ENCODE results near the gene NREP. TPM values are rescaled to one million over a fixed set of nuclear protein-coding genes. Genes with fewer than 3 reads are reported as not detected.
"Not testable (repeated sequence)": the region's sequence is repeated elsewhere in the genome, so short reads cannot be mapped to it uniquely, and the experiment has no call there.

The NREP gene
- total and polyA plus RNA-seq, 4 experiments from 2014 or later: 0.25 to 0.80 (median 0.38) TPM

DNA sequence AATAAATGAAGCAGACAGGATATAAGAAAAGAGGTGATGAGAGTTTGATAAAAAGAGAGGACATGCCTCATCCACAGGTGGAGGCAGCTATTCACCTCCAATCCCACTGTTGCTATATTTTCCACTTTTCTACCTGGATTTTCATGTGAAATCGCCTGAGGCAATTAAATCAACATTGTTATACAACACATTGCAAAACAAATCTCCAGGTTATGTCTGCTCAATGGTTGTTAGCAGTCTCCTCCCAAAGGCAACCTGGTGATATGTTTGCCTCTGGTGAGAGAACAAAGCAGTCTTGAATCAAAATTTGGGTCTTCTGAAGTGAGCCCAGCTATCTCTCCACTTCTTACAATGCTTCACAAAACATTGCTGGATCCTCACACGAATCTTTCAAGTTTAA is 30.0 kb downstream of the NREP start:
- H3K27me3 ChIP-seq (ENCODE audit: insufficient read depth, low read length): no peaks in the 10 kb centered on the region
- intact Hi-C loops (cut with micrococcal nuclease): no loop called here
- H3K4me1 ChIP-seq (ENCODE audit: insufficient read depth, low read length): no peaks in the 10 kb centered on the region
- CTCF ChIA-PET (ENCODE audit: partially characterized antibody): no interaction called here
- H3K27ac Mint-ChIP-seq: no peak overlapping the region
- H3K27me3 Mint-ChIP-seq: no peaks in the 10 kb centered on the region
- H3K4me3 ChIP-seq (ENCODE audit: low read length in 2 of 2): no peak overlapping the region
- H3K4me3 Mint-ChIP-seq: no peak overlapping the region
- no peaks in the 10 kb centered on the region for H3K4me1 Mint-ChIP-seq
- H3K36me3 ChIP-seq (ENCODE audit: insufficient read depth, low read length): no peaks in the 10 kb centered on the region
- H3K36me3 Mint-ChIP-seq: no peaks in the 10 kb centered on the region
- no peaks in the 10 kb centered on the region for H3K9me3 Mint-ChIP-seq
- H3K9me3 ChIP-seq (ENCODE audit: control insufficient read depth in 1 of 2, low read length in 2 of 2): no peaks in the 10 kb centered on the region
- H3K27ac ChIP-seq (ENCODE audit: low read depth, low read length): no peak overlapping the region
- POLR2A ChIA-PET (ENCODE audit: partially characterized antibody): no interaction called here
- no peak for DNase-seq

DNA sequence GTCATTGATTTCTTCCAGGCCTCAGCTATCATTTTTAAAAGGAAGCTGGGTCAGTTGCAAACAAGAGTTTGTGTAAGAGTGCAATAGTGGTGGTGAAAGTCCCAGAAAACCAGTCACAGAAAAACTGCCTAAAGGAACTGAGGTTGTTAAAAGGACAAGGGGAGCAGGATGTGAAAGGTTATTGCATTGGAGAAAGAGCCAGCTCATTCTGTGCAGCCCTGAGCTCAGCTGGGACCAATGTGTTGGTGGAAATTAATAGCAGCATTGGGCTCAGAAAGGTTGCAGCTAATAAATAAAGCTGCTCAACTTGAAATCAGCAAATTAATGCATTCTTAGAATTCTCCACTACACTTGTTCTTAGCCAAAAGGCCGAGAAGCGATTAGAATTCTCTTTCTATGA is 34.9 kb downstream of the NREP start:
- Histone ChIP-seq H3K4me3 (ENCODE audit: low read length in 2 of 2) (no peak overlapping the region), H3K36me3 (ENCODE audit: insufficient read depth, low read length) (no peaks in the 10 kb centered on the region), H3K27ac (ENCODE audit: low read depth, low read length) (no peak overlapping the region), H3K9me3 (ENCODE audit: control insufficient read depth in 1 of 2, low read length in 2 of 2) (no peaks in the 10 kb centered on the region), H3K27me3 (ENCODE audit: insufficient read depth, low read length) (no peaks in the 10 kb centered on the region), H3K4me1 (ENCODE audit: insufficient read depth, low read length) (no peaks in the 10 kb centered on the region)
- ChIA-PET POLR2A (ENCODE audit: partially characterized antibody) (no interaction called here), CTCF (ENCODE audit: partially characterized antibody) (no interaction called here)
- DNase-seq: no peak
- Mint-ChIP-seq H3K27me3 (peaks cover 3 to 5% of the 10 kb centered on the region in 2 donors), H3K4me3 (no peak overlapping the region), H3K4me1 (no peaks in the 10 kb centered on the region), H3K36me3 (no peaks in the 10 kb centered on the region), H3K9me3 (peaks cover 0 to 3% (median 2%) of the 10 kb centered on the region in 8 donors), H3K27ac (no peak overlapping the region)
- intact Hi-C loops (cut with micrococcal nuclease): no loop called here

DNA sequence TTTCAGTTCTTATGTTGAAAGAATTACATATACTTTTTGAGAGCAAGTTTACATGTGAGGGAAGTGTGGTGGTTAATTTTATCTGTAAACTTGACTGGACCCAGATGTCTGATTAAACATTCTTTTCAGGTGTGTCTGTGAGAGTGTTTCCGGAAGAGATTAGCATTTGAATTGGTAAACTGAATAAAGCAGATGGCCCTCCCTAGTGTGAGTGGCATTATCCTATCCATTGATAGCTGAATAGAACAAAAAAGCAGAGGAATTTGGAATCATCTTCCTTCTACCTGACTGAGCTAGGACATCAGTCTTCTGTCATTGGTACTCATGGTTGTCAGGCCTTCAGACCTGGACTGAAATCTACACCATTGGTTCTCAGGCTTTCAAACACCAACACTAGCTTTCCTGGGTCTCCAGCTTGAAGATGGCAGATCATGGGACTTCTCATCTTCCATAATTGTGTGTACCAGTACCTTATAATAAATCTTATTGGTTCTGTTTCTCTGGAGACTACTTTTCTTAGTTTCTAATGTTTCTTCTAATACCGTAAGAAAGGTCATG is 36.6 kb downstream of the NREP start:
- no peak overlapping the region for H3K4me3 ChIP-seq (ENCODE audit: low read length in 2 of 2)
- Mint-ChIP-seq H3K27me3 (peaks cover 3 to 6% of the 10 kb centered on the region in 2 donors), H3K4me1 (no peaks in the 10 kb centered on the region), H3K36me3 (no peaks in the 10 kb centered on the region), H3K9me3 (peaks cover 0 to 10% (median 2%) of the 10 kb centered on the region in 8 donors), H3K27ac (no peak overlapping the region), H3K4me3 (no peak overlapping the region)
- H3K27ac ChIP-seq (ENCODE audit: low read depth, low read length): no peak overlapping the region
- no peaks in the 10 kb centered on the region for H3K4me1 ChIP-seq (ENCODE audit: insufficient read depth, low read length)
- CTCF ChIA-PET (ENCODE audit: partially characterized antibody): no interaction called here
- no peaks in the 10 kb centered on the region for H3K27me3 ChIP-seq (ENCODE audit: insufficient read depth, low read length)
- H3K9me3 ChIP-seq (ENCODE audit: control insufficient read depth in 1 of 2, low read length in 2 of 2): no peaks in the 10 kb centered on the region
- POLR2A ChIA-PET (ENCODE audit: partially characterized antibody): no interaction called here
- intact Hi-C loops (cut with micrococcal nuclease): no loop called here
- no peak for DNase-seq
- no peaks in the 10 kb centered on the region for H3K36me3 ChIP-seq (ENCODE audit: insufficient read depth, low read length)

DNA sequence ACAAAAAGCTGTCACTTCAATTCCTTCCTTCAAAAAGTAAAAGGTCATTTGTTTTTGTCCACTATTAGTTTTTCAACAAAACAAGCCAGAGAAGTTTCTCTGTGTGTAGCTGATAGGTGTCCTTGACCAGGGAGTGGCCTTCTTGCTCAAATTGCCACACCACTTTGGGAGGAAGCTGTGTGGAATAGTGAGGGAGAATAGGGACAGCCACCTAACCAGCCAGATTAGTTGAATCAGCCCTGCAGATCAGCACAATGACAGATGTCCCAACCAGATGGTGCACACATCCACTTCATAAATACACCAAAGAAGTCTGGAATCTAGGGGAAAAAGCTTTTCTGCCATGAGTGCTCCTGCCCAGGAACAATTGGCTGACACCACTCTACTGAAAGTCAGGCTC is 37.2 kb downstream of the NREP start:
- H3K27me3 ChIP-seq (ENCODE audit: insufficient read depth, low read length): no peaks in the 10 kb centered on the region
- no peak overlapping the region for H3K27ac Mint-ChIP-seq
- no peaks in the 10 kb centered on the region for H3K9me3 ChIP-seq (ENCODE audit: control insufficient read depth in 1 of 2, low read length in 2 of 2)
- ChIA-PET CTCF (ENCODE audit: partially characterized antibody) (no interaction called here), POLR2A (ENCODE audit: partially characterized antibody) (no interaction called here)
- intact Hi-C loops (cut with micrococcal nuclease): no loop called here
- H3K27me3 Mint-ChIP-seq: peaks cover 6 to 7% of the 10 kb centered on the region in 2 donors
- no peaks in the 10 kb centered on the region for H3K36me3 ChIP-seq (ENCODE audit: insufficient read depth, low read length)
- no peak for DNase-seq
- H3K4me3 Mint-ChIP-seq: no peak overlapping the region
- H3K27ac ChIP-seq (ENCODE audit: low read depth, low read length): no peak overlapping the region
- H3K4me3 ChIP-seq (ENCODE audit: low read length in 2 of 2): no peak overlapping the region
- no peaks in the 10 kb centered on the region for H3K4me1 Mint-ChIP-seq
- H3K4me1 ChIP-seq (ENCODE audit: insufficient read depth, low read length): no peaks in the 10 kb centered on the region
- no peaks in the 10 kb centered on the region for H3K36me3 Mint-ChIP-seq
- H3K9me3 Mint-ChIP-seq: peaks cover 0 to 17% (median 6%) of the 10 kb centered on the region in 8 donors

DNA sequence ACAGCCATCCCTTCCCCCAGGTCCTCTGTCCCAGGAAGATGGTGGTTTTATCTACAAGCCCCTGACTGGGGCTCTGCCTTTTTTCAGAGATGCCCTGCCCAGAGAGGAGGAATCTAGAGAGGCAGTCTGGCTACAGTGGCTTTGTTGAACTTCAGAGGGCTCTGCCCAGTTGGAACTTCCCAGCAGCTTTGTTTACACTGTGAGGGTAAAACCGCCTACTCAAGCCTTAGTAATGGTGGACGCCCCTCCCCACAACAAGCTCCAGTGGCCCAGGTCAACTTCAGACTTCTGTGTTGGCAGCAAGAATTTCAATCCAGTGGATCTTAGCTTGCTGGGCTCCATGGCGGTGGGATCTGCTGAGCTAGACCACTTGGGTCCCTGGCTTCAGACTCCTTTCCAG is 40.2 kb downstream of the NREP start:
- H3K36me3 Mint-ChIP-seq; H3K4me3 ChIP-seq (ENCODE audit: low read length in 2 of 2); intact Hi-C loops (cut with micrococcal nuclease); H3K4me1 Mint-ChIP-seq; POLR2A ChIA-PET (ENCODE audit: partially characterized antibody); H3K27me3 ChIP-seq (ENCODE audit: insufficient read depth, low read length); CTCF ChIA-PET (ENCODE audit: partially characterized antibody); H3K36me3 ChIP-seq (ENCODE audit: insufficient read depth, low read length); H3K4me3 Mint-ChIP-seq; H3K27ac Mint-ChIP-seq; H3K9me3 ChIP-seq (ENCODE audit: control insufficient read depth in 1 of 2, low read length in 2 of 2); H3K4me1 ChIP-seq (ENCODE audit: insufficient read depth, low read length); H3K27ac ChIP-seq (ENCODE audit: low read depth, low read length); DNase-seq: not testable (repeated sequence)
- H3K27me3 Mint-ChIP-seq: peaks cover 7 to 11% of the 10 kb centered on the region in 2 donors
- peaks cover 3 to 42% (median 18%) of the 10 kb centered on the region in 8 donors for H3K9me3 Mint-ChIP-seq

DNA sequence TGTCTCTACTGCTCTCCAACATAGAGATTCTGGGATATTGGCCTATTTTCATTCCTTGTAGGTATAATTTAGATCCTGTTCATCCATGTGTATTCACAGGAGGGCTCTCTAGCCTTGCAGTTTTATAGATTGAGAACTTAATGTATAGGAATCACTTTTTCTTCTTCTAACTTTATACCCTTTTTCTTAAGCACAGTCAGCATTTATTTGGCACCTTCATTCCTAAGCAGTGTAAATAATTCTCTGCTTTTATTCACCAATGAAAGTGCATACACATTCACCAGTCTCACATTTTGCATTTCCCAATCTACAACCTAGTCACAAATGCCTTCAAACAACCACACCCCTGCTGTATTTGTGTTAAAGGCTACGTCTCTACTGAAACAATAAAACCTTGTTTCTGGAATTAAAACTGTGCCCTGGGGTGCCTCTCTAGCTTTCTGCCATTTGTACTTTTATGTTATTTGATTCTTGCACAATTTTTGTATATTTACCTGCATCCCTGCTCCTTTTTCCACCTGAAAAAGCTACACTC is 49.3 kb downstream of the NREP start:
- peaks cover 0 to 1% of the 10 kb centered on the region in 2 donors for H3K27me3 Mint-ChIP-seq

DNA sequence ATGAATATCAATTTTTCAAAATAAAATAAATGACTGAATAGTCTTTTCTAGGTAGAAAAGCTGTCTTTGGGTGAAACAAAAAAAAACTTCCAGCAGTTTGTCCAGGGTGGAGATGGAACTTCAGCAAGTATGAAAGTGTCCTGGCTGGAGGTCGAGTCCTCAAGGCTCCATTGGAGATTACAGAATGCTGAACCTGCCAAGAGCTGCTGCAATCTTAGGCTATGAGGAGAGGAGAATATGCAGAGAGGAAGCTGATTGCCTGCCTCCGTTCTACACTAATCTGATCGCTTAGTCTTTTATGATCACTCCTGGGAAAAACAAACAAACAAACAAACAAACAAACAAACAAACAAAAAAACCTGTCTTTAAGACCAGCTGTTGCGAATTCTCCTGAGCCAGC is 50.6 kb downstream of the NREP start:
- H3K4me1 ChIP-seq (ENCODE audit: insufficient read depth, low read length): no peaks in the 10 kb centered on the region
- POLR2A ChIA-PET (ENCODE audit: partially characterized antibody): no interaction called here
- H3K27me3 ChIP-seq (ENCODE audit: insufficient read depth, low read length): no peaks in the 10 kb centered on the region
- no peak overlapping the region for H3K4me3 ChIP-seq (ENCODE audit: low read length in 2 of 2)
- DNase-seq: no peak
- peak overlapping the region in 1 of 8 donors; percentile 66 for H3K4me3 Mint-ChIP-seq
- no peaks in the 10 kb centered on the region for H3K9me3 ChIP-seq (ENCODE audit: control insufficient read depth in 1 of 2, low read length in 2 of 2)
- peaks cover 0 to 4% (median 1%) of the 10 kb centered on the region in 4 donors for H3K4me1 Mint-ChIP-seq
- H3K36me3 Mint-ChIP-seq: no peaks in the 10 kb centered on the region
- H3K27ac ChIP-seq (ENCODE audit: low read depth, low read length): no peak overlapping the region
- CTCF ChIA-PET (ENCODE audit: partially characterized antibody): no interaction called here
- H3K36me3 ChIP-seq (ENCODE audit: insufficient read depth, low read length): no peaks in the 10 kb centered on the region
- H3K27ac Mint-ChIP-seq: no peak overlapping the region
- intact Hi-C loops (cut with micrococcal nuclease): no loop called here
- H3K27me3 Mint-ChIP-seq: peaks cover 0 to 2% of the 10 kb centered on the region in 2 donors
- peaks cover 0 to 2% (median 0%) of the 10 kb centered on the region in 8 donors for H3K9me3 Mint-ChIP-seq

More for the DNA sequence above, 49.3 kb downstream of the NREP start:
- Histone ChIP-seq H3K9me3 (ENCODE audit: control insufficient read depth in 1 of 2, low read length in 2 of 2) (no peaks in the 10 kb centered on the region), H3K4me1 (ENCODE audit: insufficient read depth, low read length) (no peaks in the 10 kb centered on the region), H3K27ac (ENCODE audit: low read depth, low read length) (no peak overlapping the region), H3K4me3 (ENCODE audit: low read length in 2 of 2) (no peak overlapping the region), H3K36me3 (ENCODE audit: insufficient read depth, low read length) (no peaks in the 10 kb centered on the region), H3K27me3 (ENCODE audit: insufficient read depth, low read length) (no peaks in the 10 kb centered on the region)
- Mint-ChIP-seq H3K4me1 (peaks cover 0 to 4% (median 1%) of the 10 kb centered on the region in 4 donors), H3K4me3 (no peak overlapping the region), H3K9me3 (peaks cover 0 to 12% (median 9%) of the 10 kb centered on the region in 8 donors), H3K36me3 (no peaks in the 10 kb centered on the region), H3K27ac (peak overlapping the region in 1 of 7 donors; percentile 57)
- no peak for DNase-seq
- POLR2A ChIA-PET (ENCODE audit: partially characterized antibody): no interaction called here
- CTCF ChIA-PET (ENCODE audit: partially characterized antibody): no interaction called here
- intact Hi-C loops (cut with micrococcal nuclease): no loop called here

Data from CD4-positive, alpha-beta memory T cell (primary cell).